Measurements from ENCODE around the gene INPP5A.

Gene INPP5A

DNA sequence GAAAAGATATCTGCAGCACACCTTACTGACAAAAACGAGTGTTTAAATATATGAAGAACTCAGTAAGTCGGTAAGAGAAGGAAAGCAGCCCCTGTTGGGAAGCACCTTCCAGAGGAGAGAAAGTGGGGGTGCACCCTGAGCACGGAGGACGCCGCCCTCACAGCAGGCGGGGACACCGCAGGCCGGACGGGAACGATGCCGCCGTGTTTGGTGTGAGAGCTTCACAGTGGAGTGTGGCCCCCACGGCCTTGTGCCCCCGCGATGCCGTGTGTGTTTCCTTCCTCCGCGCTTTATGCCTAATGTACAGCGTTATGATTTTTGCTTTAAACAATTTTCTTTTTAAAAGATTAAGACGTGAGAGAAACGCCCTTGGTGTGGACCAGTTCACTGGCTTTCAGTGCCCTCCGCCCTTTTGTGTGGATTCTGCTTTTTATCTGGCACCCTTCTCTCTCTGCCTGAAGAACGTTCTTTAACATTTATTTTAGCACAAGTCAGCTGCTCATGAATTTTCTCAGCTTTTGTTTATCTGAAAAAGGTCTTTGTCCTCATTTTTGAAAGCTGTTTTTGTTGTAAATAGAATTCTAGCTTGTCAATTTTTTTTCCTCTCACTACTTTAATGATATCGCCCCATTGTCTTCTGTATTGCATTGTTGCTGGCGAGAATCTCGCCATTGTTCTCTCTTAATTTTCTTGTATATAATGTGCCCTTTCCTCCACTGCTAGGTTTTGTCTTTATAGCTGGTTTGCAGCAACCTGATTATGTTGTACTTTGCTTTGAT lies 110.7 kb downstream of the INPP5A start:
- Histone ChIP-seq H3K9me3 (ENCODE audit: control insufficient read depth in 1 of 2, low read length in 2 of 2) (no peaks in the 10 kb centered on the region), H3K27ac (ENCODE audit: low read depth, low read length) (no peak overlapping the region), H3K4me3 (ENCODE audit: low read depth in 1 of 2, low read length in 2 of 2) (no peak overlapping the region), H3K36me3 (ENCODE audit: control insufficient read depth in 1 of 2, insufficient read depth in 2 of 2, low read length in 2 of 2) (peaks cover 9 to 26% of the 10 kb centered on the region in 2 donors), H3K4me1 (ENCODE audit: control insufficient read depth in 1 of 2, insufficient read depth in 2 of 2, low read length in 2 of 2) (no peaks in the 10 kb centered on the region), H3K9ac (ENCODE audit: low read depth in 1 of 2, low read length in 2 of 2) (no peak overlapping the region), H3K27me3 (ENCODE audit: control insufficient read depth in 1 of 2, insufficient read depth in 2 of 2, low read length in 2 of 2) (no peaks in the 10 kb centered on the region)

DNA sequence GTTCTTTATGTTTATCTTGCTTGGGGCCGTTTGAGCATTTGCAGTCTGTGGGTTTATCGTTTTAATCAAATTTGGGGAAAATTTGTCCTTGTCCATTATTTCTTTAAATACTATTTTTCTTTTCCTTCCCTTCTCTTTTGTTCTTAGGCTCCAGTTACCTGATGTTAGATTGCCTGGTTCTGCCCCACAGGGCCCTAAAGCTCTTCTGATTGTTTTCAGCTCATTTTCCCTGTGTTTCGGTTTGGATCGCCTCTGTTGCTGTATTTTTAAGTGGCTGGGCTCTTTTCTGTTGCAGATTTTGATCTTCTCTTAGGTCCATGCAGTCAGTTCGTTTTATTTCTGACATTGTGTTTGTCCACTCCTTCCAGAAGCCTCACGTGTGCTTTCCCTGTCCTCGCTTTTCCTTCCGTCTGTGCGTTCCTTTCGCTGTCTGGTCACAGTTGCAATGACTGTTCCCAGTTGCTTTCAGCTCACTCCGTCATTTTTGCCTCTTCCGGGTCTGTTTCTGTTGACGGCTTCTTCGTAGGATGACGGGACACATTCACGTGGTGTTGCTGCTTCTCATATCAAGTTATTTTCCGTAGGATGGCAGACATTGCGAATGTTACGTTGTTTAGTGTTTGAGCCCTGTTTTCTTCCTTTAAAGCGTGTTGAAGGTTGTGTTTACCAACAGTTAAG lies 111.4 kb downstream of the INPP5A start:
- H3K9ac ChIP-seq (ENCODE audit: low read depth in 1 of 2, low read length in 2 of 2): no peak overlapping the region
- H3K4me3 ChIP-seq (ENCODE audit: low read depth in 1 of 2, low read length in 2 of 2): no peak overlapping the region
- peaks cover 9 to 28% of the 10 kb centered on the region in 2 donors for H3K36me3 ChIP-seq (ENCODE audit: control insufficient read depth in 1 of 2, insufficient read depth in 2 of 2, low read length in 2 of 2)
- H3K27ac ChIP-seq (ENCODE audit: low read depth, low read length): no peak overlapping the region
- no peaks in the 10 kb centered on the region for H3K4me1 ChIP-seq (ENCODE audit: control insufficient read depth in 1 of 2, insufficient read depth in 2 of 2, low read length in 2 of 2)
- H3K27me3 ChIP-seq (ENCODE audit: control insufficient read depth in 1 of 2, insufficient read depth in 2 of 2, low read length in 2 of 2): no peaks in the 10 kb centered on the region
- no peaks in the 10 kb centered on the region for H3K9me3 ChIP-seq (ENCODE audit: control insufficient read depth in 1 of 2, low read length in 2 of 2)

DNA sequence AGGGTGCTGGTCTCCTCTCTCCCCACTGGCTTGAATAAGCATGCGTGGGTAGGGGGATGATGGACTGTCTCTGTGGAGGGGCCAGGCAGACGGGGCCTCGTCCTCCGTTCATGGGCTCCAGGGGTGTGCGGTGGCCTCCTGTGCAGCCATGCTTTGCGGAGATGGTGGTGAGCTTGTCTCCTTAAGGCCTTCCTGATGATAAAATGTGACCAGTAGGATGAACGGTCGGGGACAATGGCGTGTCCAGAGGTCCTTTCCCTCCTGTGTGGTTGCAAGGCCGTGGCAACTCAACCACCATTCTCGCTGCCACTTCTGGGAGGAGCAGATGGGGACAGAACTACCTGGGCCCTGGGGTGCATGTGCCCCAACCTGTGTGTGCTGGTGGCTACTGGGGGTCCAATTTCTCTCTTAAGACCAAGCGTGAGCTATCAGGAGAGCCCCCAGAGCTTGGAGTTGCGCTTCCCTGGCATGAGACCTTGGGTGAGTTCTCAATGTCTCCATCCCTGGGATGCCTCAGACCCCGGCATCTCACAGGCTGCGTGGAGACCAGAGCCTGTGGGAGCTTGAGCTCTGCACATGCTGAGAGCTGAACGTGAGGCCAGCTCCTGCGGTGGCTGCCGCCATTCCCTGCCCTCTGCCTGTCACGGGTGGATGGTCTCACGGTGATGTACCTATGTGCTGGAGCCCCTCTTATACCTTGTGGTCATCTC lies 112.2 kb downstream of the INPP5A start:
- no peak overlapping the region for H3K9ac ChIP-seq (ENCODE audit: low read depth in 1 of 2, low read length in 2 of 2)
- peaks cover 9 to 28% of the 10 kb centered on the region in 2 donors for H3K36me3 ChIP-seq (ENCODE audit: control insufficient read depth in 1 of 2, insufficient read depth in 2 of 2, low read length in 2 of 2)
- no peak overlapping the region for H3K27ac ChIP-seq (ENCODE audit: low read depth, low read length)
- no peaks in the 10 kb centered on the region for H3K4me1 ChIP-seq (ENCODE audit: control insufficient read depth in 1 of 2, insufficient read depth in 2 of 2, low read length in 2 of 2)
- H3K9me3 ChIP-seq (ENCODE audit: control insufficient read depth in 1 of 2, low read length in 2 of 2): no peaks in the 10 kb centered on the region
- no peak overlapping the region for H3K4me3 ChIP-seq (ENCODE audit: low read depth in 1 of 2, low read length in 2 of 2)
- no peaks in the 10 kb centered on the region for H3K27me3 ChIP-seq (ENCODE audit: control insufficient read depth in 1 of 2, insufficient read depth in 2 of 2, low read length in 2 of 2)

DNA sequence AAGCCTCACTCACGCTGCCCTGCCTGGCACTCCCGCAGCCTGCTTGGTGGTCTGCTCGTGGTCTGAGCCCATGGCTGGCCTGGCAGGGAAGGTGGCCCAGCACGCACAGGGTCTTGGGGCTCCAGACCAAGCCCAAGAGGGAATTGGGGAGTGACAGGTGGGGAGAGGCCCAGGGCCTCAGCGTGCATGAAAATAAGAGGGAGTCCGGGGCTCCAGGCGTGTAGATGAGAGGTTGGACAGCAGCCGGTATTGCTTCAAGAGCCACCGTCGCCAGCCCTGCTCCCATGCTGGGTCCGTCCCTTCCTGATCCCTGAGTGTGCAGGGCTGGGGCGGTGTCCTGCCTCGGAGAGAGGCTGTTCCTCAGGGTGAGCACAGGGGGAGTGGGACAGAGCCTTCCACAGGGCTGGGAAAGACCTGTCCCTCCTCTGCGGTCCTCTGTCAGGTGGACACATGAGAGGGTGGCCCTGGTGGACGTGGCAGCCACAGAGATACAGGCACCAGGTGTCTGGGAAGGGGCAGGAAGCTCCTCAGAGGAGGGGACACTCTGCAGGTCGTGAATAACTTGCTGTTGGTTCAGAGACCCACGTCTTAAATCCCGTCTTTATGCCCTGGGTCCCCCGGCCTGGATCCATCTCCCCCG lies 113.1 kb downstream of the INPP5A start:
- Histone ChIP-seq H3K27ac (ENCODE audit: low read depth, low read length) (no peak overlapping the region), H3K4me1 (ENCODE audit: control insufficient read depth in 1 of 2, insufficient read depth in 2 of 2, low read length in 2 of 2) (no peaks in the 10 kb centered on the region), H3K36me3 (ENCODE audit: control insufficient read depth in 1 of 2, insufficient read depth in 2 of 2, low read length in 2 of 2) (peaks cover 9 to 33% of the 10 kb centered on the region in 2 donors), H3K9me3 (ENCODE audit: control insufficient read depth in 1 of 2, low read length in 2 of 2) (no peaks in the 10 kb centered on the region), H3K9ac (ENCODE audit: low read depth in 1 of 2, low read length in 2 of 2) (no peak overlapping the region), H3K4me3 (ENCODE audit: low read depth in 1 of 2, low read length in 2 of 2) (no peak overlapping the region), H3K27me3 (ENCODE audit: control insufficient read depth in 1 of 2, insufficient read depth in 2 of 2, low read length in 2 of 2) (no peaks in the 10 kb centered on the region)

DNA sequence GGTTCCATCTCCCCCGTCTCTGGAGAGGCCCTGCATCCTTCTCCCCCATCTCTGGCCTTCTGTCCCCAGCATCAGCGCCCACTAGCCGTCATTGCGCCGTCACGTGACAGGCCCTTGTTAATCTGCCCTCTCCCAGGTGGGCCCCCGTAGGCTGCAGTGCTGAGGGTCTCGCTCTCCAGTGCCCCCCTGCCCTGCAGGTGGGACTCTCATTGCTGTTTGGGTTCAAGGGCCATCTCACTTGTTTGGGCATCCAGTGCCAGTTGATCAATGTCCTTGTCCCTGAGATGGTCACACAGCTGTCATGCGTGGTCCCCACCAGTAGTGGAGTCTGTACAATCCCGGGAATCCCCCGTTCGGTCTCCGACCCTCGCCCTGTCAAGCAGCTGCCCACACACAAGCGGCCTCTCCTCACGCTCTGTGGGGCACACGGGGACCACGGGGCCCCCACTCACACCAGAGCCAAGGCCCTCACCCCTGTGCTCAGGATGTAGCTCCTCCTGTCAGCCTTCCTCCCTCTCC lies 114.0 kb downstream of the INPP5A start:
- H3K9ac ChIP-seq (ENCODE audit: low read depth in 1 of 2, low read length in 2 of 2): no peak overlapping the region
- no peak overlapping the region for H3K27ac ChIP-seq (ENCODE audit: low read depth, low read length)
- H3K36me3 ChIP-seq (ENCODE audit: control insufficient read depth in 1 of 2, insufficient read depth in 2 of 2, low read length in 2 of 2): peaks cover 9 to 33% of the 10 kb centered on the region in 2 donors
- H3K4me1 ChIP-seq (ENCODE audit: control insufficient read depth in 1 of 2, insufficient read depth in 2 of 2, low read length in 2 of 2): no peaks in the 10 kb centered on the region
- no peaks in the 10 kb centered on the region for H3K27me3 ChIP-seq (ENCODE audit: control insufficient read depth in 1 of 2, insufficient read depth in 2 of 2, low read length in 2 of 2)
- no peak overlapping the region for H3K4me3 ChIP-seq (ENCODE audit: low read depth in 1 of 2, low read length in 2 of 2)
- no peaks in the 10 kb centered on the region for H3K9me3 ChIP-seq (ENCODE audit: control insufficient read depth in 1 of 2, low read length in 2 of 2)

DNA sequence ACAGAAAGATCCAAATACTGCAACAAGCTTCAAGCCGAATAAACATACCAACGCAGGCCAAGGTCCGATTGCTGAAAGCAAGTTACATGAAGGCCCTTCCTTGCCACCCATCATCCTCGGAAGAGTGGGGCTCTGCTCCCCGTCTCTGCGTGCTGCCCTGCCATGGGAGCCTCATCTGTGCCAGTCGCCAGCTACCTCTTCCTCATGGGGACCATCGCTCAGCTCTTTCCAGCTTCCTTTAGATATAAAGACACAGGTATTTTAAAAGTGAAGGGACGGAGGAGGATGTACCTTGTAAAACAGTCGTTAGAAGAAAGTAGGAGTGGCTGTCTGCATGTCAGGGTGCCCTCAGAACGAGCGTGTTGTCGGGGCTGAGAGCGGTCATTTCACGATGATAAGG lies 114.9 kb downstream of the INPP5A start:
- Histone ChIP-seq H3K9ac (ENCODE audit: low read depth in 1 of 2, low read length in 2 of 2) (no peak overlapping the region), H3K36me3 (ENCODE audit: control insufficient read depth in 1 of 2, insufficient read depth in 2 of 2, low read length in 2 of 2) (peaks cover 9 to 33% of the 10 kb centered on the region in 2 donors)

DNA sequence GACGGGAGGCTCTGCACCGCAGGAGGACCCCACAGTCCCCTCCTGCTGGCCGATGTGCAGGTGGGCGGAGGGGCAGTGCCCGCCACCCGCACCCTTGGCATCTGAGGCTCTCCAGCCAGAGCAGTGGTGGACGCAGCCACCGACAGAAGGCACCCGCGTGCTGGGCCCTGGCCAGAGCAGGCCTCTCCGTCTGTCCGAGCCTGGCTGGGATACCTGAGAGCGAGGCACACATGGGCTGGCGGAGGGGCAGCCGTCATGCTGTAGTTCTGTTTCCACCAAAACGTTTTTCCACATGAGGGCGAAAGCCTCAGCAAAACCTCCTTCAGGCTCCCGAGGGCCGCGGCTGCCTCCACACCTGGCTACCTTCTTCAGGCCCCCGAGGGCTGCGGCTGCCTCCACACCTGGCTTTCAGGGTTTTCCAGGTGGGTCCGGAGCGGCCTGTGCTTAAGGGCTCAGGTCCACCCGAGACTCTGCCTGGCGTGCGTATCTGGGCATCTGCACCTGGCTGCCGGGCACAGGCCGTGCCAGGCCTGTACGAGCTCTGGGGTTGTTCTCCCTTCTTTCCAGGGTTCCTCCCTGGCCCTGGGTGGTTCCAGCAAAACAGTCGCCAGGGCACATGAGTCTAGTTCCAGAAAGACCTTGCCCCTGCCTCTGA lies 115.5 kb downstream of the INPP5A start:
- Histone ChIP-seq H3K27ac (ENCODE audit: low read depth, low read length) (no peak overlapping the region), H3K27me3 (ENCODE audit: control insufficient read depth in 1 of 2, insufficient read depth in 2 of 2, low read length in 2 of 2) (no peaks in the 10 kb centered on the region), H3K4me3 (ENCODE audit: low read depth in 1 of 2, low read length in 2 of 2) (no peak overlapping the region)

More for the DNA sequence above, 114.9 kb downstream of the INPP5A start:
- no peaks in the 10 kb centered on the region for H3K9me3 ChIP-seq (ENCODE audit: control insufficient read depth in 1 of 2, low read length in 2 of 2)
- H3K4me3 ChIP-seq (ENCODE audit: low read depth in 1 of 2, low read length in 2 of 2): no peak overlapping the region
- H3K27me3 ChIP-seq (ENCODE audit: control insufficient read depth in 1 of 2, insufficient read depth in 2 of 2, low read length in 2 of 2): no peaks in the 10 kb centered on the region
- H3K4me1 ChIP-seq (ENCODE audit: control insufficient read depth in 1 of 2, insufficient read depth in 2 of 2, low read length in 2 of 2): no peaks in the 10 kb centered on the region
- H3K27ac ChIP-seq (ENCODE audit: low read depth, low read length): no peak overlapping the region

DNA sequence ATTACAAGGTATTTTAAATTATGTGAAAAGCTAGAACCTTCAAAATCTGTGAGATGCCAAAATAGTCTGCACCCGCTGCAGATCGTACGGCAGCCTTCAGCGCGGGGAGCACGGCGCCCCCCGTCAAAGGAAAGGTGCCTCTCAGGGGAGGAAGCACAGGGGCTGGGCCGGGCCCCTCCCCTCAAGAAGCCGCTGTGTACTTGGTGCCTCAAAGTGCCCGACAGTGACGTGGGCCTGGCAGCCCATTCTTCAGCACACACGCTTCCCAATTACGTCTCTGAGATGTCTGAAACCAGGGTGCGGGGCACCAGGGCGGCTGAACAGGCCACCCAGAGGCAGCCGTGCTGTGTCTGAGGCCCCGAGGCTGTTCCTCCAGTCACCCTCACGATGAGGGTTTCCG lies 116.1 kb downstream of the INPP5A start:
- no peaks in the 10 kb centered on the region for H3K4me1 ChIP-seq (ENCODE audit: control insufficient read depth in 1 of 2, insufficient read depth in 2 of 2, low read length in 2 of 2)
- H3K27me3 ChIP-seq (ENCODE audit: control insufficient read depth in 1 of 2, insufficient read depth in 2 of 2, low read length in 2 of 2): no peaks in the 10 kb centered on the region
- no peak overlapping the region for H3K4me3 ChIP-seq (ENCODE audit: low read depth in 1 of 2, low read length in 2 of 2)
- H3K9ac ChIP-seq (ENCODE audit: low read depth in 1 of 2, low read length in 2 of 2): no peak overlapping the region
- peaks cover 9 to 35% of the 10 kb centered on the region in 2 donors for H3K36me3 ChIP-seq (ENCODE audit: control insufficient read depth in 1 of 2, insufficient read depth in 2 of 2, low read length in 2 of 2)
- H3K9me3 ChIP-seq (ENCODE audit: control insufficient read depth in 1 of 2, low read length in 2 of 2): no peaks in the 10 kb centered on the region
- no peak overlapping the region for H3K27ac ChIP-seq (ENCODE audit: low read depth, low read length)

More for the DNA sequence above, 115.5 kb downstream of the INPP5A start:
- Histone ChIP-seq H3K36me3 (ENCODE audit: control insufficient read depth in 1 of 2, insufficient read depth in 2 of 2, low read length in 2 of 2) (peaks cover 9 to 33% of the 10 kb centered on the region in 2 donors), H3K9ac (ENCODE audit: low read depth in 1 of 2, low read length in 2 of 2) (no peak overlapping the region), H3K9me3 (ENCODE audit: control insufficient read depth in 1 of 2, low read length in 2 of 2) (no peaks in the 10 kb centered on the region), H3K4me1 (ENCODE audit: control insufficient read depth in 1 of 2, insufficient read depth in 2 of 2, low read length in 2 of 2) (no peaks in the 10 kb centered on the region)

DNA sequence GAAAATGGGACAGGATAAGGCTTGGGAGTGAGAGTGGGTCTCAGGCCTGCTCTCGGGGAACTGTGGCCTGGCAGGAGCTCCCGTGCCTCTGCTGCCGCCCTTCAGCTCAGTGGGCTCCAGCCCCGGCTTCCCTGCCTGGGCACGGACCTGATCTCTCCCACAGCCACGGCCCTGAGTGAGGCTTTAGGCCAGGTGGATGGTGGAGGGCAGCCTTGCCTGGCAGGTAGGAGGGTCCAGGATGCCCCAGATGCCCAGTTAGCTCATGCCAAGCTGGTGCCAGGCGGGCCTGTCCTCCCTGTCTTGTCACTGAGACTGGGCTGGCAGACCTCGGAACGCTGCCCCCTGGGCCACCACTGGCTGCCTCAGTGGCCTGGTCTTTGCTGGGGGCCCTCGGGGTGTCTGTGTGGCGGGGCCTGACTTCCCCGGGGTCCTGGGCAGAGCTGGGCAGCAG lies 116.6 kb downstream of the INPP5A start:
- Histone ChIP-seq H3K36me3 (ENCODE audit: control insufficient read depth in 1 of 2, insufficient read depth in 2 of 2, low read length in 2 of 2) (peaks cover 9 to 39% of the 10 kb centered on the region in 2 donors), H3K27me3 (ENCODE audit: control insufficient read depth in 1 of 2, insufficient read depth in 2 of 2, low read length in 2 of 2) (no peaks in the 10 kb centered on the region), H3K4me3 (ENCODE audit: low read depth in 1 of 2, low read length in 2 of 2) (no peak overlapping the region), H3K9ac (ENCODE audit: low read depth in 1 of 2, low read length in 2 of 2) (no peak overlapping the region), H3K4me1 (ENCODE audit: control insufficient read depth in 1 of 2, insufficient read depth in 2 of 2, low read length in 2 of 2) (no peaks in the 10 kb centered on the region), H3K9me3 (ENCODE audit: control insufficient read depth in 1 of 2, low read length in 2 of 2) (no peaks in the 10 kb centered on the region), H3K27ac (ENCODE audit: low read depth, low read length) (no peak overlapping the region)

All from duodenal mucosa (tissue), 2 donors.